ENCODE measurements around the gene ATP1B2.
A peak's percentile ranks its signal among the peaks of the same experiment; 100 is the strongest.
"Not testable (repeated sequence)": the region's sequence is repeated elsewhere in the genome, so short reads cannot be mapped to it uniquely, and the experiment has no call there.

ATP1B2 gene

DNA sequence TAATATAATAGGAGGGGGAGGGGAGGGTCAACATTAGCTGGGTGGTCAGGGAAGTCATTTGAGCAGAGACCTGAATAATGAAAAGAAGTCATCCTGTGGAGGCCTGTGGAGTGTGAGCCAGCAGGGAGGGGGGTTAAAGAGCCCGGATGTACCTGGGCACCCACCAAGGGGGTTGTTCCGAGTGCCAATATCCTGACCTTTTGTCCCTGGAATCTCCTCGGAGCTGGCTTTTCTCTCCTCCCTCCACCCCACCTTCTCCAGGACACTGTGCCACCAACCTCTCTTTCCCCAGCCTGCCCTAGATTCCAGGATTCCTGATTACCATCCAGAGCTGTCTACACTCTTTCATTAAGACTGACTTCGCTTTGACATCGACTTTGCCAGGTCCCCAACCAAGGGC lies 14.6 kb upstream of the ATP1B2 start:
- no peak for DNase-seq (ENCODE audit: low spot score)

DNA sequence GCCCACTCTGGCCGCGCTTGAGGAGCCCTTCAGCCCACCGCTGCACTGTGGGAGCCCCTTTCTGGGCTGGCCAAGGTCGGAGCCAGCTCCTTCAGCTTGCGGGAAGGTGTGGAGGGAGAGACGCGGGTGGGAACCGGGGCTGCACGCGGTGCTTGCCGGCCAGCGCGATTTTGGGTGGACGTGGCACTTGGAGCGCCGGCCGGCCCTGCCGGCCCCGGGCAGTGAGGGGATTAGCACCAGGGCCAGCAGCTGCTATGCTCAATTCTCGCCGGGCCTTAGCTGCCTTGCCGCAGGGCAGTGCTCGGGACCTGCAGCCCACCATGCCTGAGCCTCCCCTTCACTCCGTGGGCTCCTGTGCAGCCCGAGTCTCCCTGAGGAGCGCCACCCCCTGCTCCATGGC lies 9.9 kb upstream of the ATP1B2 start:
- no peak for DNase-seq (ENCODE audit: low spot score)

DNA sequence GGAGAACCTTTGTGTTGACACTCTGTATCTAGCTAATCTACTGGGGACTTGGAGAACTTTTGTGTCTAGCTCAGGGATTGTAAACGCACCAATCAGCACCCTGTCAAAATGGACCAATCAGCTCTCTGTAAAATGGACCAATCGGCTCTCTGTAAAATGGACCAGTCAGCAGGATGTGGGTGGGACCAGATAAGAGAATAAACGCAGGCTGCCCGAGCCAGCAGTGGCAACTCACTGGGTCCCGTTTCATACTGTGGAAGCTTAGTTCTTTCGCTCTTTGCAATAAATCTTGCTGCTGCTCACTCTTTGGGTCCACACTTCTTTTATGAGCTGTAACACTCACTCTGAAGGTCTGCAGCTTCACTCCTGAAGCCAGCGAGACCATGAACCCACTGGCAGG lies 9.1 kb upstream of the ATP1B2 start:
- not testable (repeated sequence) for DNase-seq (ENCODE audit: low spot score)

DNA sequence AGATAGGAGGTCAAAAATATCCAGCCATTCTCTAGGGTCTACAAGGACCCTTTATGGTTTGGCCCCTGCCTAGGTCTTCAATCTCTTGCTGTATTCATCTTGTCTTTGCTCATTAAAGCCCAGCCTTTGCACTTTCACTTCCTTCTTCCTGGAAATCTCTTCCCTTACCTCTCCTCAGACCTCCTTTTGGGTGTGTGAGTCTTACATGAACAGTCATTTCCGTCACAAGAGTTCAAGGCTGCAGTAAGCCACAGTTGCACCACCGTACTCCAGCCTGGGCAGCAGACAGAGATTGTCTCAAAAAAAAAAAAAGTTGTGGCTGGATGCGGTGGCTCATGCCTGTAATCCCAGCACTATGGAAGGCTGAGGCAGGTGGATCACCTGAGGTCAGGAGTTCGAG lies 6.0 kb upstream of the ATP1B2 start:
- DNase-seq (ENCODE audit: low spot score) = no peak

DNA sequence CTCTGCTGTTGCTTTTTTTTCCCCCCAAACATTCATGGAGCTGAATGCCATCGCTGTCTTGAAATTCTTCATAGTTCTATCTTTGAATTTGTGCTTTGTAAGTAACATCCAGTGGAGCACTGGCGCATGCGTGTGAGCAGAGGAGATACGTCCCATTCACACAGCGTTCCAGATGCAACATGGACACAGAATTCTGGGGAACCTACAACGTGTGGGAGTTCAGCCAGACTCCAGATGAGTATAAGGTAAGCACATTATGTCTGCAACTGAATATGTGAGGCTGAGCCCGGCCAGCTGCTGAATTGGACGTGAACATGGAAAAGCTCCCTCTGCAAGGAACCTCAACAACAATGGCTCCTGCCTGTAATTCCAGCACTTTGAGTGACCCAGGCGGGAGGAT lies 4.3 kb upstream of the ATP1B2 start:
- no peak for DNase-seq (ENCODE audit: low spot score)

DNA sequence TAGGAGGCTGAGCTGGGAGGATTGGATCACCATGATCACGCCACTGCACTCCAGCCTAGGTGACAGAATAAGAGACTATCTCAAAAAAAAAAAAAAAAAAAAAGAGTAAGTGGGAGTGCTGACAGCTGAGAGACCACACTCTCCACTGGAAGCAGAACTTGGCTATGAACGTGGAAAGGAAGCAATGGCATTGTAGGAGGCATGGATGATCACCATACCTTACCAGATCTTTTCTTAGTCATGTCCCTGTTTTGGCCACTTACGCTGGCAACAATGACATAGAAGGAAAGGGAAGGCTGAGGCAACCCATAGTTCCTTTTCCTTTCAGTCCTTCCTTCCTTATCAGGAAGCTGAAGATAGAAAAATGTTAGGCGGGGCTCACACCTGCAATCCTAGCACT lies 3.7 kb upstream of the ATP1B2 start:
- no peak for DNase-seq (ENCODE audit: low spot score)

DNA sequence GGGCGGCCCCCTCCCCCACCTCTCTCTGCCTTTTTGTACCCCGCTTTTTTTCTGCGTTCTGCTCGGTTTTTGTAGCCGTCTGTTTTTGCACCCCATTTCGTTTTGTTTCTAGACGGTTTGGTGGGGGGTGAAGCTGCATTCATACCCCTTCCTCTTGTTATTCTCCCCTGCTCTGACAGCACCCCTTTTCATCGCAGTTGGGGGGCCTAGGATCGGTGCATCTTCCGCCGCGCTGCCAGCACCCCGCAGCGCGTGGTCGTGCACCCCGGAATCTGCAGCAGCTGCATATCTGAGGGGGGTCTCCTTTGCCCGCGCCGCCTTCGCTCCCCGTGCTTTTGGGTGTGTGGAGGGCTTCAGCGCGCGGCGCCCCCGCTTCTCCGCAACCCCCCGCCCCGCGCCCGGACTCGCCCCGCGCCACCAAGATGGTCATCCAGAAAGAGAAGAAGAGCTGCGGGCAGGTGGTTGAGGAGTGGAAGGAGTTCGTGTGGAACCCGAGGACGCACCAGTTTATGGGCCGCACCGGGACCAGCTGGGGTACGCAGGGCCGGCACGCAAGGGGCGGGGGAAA lies 455 bp downstream of the ATP1B2 start:
- DNase-seq (ENCODE audit: low spot score) = no peak

DNA sequence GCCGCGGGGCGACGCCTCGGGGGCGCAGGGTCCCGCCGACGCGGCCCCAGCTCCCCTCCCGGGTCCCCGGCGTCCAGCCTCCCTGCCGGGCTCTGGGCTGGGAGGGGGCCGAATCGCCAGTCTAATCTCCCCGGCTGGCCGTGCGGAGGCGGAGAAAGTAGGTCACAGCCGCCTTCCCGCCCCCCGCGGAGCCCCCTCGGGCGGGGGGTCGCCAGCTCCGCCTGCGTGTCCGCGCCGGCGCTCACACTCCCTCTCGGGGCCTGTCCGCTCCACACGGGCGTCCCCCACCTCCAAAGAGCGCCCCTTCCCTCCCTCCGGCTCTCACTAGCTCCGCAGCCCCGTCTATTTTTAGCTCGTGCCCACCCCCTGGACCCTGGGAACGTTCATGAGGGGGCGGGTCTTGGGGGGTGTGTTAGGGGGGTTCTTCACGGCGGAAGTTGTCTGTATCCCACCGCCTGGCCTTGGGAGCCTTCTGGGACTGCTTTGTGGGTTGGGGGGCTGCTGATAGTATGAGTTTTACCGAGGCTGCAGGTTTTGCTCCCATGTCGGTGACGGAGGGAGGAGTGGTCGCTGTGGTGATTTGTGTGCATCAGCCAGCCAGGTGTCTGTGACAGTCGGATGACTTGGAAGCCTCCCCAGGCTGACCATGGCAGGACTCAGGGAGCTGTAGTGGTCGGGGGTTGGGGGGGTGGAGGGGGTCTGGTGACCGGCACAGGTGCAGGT lies 1.1 kb downstream of the ATP1B2 start:
- DNase-seq (ENCODE audit: low spot score) = no peak

DNA sequence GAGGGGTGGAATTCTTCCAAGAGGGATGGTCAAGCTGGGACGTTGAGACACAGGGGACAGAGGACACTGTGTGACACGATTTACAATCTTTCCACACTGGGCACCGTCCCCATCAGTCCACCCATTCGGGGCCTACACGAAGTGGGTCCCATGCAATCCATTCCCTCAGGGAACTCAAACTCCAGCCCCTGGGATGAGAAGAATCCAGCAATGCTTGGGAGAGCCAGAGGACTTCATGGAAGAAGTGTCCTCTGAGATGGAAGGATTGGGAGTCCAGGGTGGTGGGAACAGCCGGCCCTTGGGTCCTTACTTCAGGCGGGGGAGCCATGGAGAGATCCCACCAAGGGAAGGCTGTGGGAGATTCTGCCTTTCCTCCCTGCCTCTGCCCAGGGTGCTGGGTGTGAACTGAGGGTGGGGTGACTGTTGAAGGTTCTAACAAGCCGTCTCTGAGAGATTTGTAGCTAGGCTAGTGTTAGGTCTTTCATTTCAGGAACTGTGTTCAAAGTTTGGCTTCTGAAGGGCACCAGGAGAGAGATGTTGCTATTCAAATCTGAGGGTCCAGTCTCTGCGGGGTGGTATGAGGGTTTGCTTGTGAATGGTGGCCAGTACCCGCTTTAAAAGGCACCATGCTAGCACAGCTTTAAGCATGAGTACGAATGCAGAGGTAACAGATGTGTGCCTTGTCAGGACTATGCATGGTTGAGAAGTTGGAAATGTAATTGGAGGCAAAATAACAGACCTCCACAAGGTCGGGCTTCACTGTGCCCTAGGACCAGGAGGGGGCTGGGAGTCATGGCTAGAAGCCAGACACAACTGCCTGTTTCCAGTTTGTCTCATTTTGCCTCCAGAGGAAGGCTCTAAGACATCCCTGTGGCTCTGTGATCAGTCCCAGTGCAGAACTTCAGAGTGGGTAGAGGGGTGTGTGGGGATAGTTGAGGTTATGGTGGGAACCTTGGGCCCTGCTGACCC lies 1.9 kb downstream of the ATP1B2 start:
- no peak for DNase-seq (ENCODE audit: low spot score)

DNA sequence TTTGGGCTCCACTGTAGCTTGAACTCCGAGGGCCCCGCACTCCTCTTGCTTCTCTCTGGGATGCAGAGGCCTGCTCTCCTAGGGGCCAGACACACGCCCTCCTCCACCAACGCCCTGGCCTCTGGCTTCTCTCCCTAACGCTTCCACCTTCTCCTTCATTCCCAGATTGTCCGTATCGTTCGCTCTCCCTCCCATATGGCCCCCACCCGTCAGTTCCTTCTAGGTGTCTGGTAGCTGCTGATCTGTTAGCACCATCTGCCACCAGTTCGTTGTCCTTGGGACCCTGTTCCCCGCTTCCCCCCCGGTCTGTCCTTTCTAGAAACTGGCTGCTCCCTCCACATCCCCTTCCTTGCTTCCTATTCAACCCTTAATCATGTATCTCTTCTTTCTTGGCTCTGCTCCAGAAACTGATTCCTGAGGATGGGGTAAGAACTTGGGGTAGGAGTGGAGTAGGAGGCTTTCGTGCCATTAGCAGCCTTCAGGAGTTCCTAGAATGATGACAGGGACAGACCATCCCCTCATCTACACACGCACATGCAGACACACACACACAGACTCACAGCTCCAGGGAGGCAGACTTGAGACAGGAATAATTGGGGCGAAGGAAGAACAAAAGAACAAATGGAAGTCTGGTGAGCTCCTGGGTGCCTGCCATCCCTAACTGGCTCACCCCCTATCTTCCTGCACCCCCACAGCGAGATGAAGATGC lies 4.3 kb downstream of the ATP1B2 start:
- peak; percentile 53 for DNase-seq (ENCODE audit: low spot score)

DNA sequence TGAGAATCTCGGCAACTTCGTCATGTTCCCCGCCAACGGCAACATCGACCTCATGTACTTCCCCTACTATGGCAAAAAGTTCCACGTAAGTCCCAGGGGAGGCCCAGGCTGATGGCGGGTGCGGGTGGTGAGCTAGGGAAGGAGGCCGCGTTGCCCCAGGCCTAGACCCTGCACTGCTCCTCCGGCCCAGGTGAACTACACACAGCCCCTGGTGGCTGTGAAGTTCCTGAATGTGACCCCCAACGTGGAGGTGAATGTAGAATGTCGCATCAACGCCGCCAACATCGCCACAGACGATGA lies 4.8 kb downstream of the ATP1B2 start:
- DNase-seq (ENCODE audit: low spot score) = no peak

DNA sequence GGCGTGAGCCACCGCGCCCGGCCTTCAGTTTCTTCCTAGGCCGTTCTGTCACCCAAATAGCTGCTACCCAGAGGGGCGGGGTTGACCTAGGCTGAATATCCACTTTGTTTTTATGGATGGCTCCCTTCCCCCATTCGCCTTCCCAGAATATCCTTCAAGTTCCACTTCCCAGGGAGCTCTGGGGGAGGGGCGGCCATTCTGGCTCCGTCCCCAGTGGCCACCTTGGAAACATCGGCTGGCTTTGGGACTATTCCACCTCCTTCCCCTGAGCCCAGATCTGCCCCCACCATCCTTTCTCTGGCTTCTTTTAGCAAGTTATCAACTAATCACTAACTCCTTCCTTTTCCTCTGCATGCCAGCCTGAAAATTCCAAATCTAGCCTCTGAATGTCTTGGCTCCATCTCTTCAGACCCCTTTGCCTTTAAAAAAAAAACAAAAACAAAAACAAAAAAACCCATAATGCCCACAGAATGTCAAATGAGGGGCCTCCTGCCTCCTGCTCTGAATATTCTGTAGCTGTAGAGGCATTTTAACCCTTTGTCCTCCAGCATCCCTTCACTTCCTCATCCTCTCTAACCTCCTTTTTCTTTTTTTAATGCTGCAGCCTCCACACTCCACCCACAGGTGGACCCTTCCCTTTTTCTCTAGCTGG lies 6.4 kb downstream of the ATP1B2 start:
- no peak for DNase-seq (ENCODE audit: low spot score)

DNA sequence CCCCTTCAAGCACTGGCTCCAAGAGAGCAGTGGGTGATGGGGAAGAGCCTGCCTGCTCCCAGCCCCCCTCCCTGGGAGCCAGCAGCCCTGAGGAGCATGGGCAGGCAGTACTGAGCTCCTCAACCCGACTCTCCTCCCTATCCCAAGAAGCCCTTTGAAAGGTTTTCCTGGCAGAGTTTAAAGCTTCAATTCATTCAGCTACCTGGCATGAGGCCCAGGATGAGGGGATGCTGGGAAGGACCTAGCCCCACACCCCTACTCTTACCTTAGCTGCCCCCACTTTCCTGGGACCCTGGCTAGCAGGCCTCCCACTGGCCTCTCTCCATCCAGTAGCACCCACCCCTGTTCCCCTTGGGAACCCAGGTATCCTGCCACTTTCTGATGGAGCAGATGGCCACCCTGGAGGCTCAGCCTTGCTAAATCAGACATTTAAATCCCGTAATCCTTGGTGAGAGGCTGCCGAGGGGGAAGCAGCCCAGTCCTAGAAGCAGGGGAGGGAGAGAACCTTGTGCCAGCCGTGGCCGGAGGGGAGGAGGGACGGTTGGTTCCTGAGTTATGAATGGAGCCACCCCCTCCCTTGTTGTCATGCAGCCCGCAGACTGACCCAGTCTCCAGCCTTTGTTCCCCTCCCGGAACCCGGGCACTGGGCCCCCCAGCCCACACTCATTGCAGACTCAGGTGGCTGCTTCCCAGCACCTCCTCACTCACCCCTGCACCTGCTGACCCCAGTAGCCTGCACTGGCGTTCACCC lies 17.1 kb downstream of the ATP1B2 start:
- DNase-seq (ENCODE audit: low spot score) = no peak

DNA sequence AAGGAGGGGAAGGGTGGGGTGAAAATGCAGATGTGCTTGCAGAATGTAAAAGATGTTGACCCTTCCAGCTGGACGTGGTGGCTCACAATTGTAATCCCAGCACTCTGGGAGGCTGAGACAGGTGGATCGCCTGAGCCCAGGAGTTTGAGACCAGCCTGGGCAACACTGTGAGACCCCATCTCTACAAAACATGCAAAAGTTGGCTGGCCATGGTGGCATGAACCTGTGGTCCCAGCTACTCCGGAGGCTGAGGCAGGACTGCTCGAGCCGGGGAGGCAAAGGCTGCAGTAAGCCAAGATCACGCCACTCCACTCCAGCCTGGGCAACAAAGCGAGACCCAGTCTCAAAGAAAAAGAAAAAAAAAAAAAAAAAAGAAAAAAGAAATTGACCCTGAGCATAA lies 17.8 kb downstream of the ATP1B2 start:
- DNase-seq (ENCODE audit: low spot score) = no peak

DNA sequence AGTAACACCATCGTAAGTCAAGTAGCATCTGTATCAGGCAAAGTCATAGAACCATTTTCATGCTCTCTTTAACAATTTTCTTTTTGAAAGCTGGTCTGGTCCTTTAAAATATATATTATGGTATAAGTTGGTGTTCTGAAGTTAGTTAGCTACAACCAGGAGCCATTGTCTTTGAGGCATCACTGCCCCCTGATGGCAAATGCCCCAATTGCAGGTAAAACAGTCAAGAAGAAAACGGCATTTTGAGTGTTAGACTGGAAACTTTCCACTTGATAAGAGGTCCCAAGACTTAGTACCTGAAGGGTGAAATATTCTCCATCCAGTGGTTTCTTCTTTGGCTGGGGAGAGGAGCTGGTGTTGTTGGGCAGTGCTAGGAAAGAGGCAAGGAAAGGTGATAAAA lies 22.5 kb downstream of the ATP1B2 start:
- DNase-seq (ENCODE audit: low spot score) = no peak

DNA sequence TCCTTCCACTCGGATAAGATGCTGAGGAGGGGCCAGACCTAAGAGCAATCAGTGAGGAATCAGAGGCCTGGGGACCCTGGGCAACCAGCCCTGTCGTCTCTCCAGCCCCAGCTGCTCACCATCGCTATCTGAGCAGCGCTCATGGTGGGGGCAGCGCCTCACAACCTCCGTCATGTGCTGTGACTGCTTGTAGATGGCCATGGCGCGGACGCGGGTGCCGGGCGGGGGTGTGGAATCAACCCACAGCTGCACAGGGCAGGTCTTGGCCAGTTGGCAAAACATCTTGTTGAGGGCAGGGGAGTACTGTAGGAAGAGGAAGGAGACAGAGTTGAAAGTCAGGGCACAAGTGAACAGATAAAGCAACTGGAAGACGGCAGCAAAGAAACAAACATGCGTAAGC lies 24.2 kb downstream of the ATP1B2 start:
- no peak for DNase-seq (ENCODE audit: low spot score)

DNA sequence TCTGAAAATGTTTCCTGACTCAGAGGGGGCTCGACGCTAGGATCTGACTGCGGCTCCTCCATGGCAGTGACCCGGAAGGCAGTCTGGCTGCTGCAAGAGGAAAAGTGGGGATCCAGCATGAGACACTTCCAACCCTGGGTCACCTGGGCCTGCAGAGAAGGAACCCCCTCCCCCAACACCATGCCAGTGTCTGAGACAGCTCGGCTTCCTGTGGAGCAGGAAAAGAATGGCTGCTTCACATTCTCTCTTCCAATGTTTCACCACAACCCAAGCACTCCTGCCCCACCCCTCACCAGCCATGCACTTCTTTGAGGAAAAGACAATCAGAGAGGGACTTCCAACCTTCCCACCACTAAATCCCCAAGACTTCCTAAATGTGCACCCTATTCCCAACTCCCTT lies 25.8 kb downstream of the ATP1B2 start:
- no peak for DNase-seq (ENCODE audit: low spot score)

DNA sequence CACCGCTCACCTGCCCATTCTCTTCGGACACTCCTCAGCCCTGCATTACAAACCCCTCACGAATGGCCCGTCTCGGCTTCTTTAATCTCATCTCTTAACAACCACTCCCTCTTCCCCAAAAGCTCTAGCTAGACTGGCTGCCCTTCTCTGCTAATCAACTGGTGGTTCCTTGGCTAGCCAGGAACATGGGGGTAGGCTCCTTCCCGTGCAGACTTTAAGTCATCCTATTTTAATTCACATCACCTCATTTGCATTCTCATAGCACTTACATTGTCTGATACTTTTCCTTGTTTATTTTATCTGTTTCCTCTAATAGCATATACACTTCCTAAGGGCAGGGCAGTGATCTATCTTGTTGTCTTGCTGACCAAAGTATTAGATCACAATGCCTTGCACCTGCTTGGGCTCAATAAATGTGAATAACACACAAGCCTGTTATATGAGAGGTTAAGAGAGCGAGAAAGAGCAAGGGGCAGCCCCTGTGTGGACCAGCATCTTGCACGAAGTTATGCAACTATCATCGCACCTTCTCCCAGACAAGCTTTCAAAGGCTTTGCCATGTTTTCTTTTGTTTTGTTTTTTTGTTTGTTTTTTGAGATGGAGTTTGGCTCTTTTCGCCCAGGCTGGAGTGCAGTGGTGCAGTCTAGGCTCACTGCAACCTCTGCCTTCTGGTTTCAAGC lies 26.8 kb downstream of the ATP1B2 start:
- no peak for DNase-seq (ENCODE audit: low spot score)

DNA sequence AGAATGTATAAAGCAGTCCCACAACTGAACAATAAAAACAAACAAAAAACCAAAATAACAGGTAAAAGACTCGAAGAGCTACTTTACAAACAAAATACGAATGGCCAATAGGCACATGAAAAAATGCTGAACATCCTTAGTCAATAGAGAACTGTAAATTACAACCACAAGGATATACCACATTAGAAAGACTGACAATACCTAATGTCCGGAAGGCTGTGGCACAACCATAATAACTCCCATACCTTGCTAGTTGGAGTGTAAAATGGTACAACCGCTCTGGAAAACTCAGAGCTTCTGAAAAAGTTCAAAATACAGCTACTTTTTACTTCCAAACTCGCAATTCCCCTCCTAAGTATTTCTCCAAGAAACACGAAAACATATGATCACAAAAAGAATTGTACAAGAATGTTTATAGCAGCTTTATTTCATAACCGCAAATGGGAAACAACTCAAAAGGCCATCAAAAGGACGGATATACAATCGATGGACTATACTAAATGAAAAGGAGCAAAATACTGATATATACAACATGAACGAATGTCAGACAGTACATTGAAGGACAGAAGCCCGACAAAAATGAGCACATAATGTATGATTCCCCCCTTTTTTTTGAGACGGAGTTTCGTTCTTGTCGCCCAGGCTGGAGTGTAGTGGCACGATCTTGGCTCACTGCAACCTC lies 34.3 kb downstream of the ATP1B2 start:
- DNase-seq (ENCODE audit: low spot score) = no peak

DNA sequence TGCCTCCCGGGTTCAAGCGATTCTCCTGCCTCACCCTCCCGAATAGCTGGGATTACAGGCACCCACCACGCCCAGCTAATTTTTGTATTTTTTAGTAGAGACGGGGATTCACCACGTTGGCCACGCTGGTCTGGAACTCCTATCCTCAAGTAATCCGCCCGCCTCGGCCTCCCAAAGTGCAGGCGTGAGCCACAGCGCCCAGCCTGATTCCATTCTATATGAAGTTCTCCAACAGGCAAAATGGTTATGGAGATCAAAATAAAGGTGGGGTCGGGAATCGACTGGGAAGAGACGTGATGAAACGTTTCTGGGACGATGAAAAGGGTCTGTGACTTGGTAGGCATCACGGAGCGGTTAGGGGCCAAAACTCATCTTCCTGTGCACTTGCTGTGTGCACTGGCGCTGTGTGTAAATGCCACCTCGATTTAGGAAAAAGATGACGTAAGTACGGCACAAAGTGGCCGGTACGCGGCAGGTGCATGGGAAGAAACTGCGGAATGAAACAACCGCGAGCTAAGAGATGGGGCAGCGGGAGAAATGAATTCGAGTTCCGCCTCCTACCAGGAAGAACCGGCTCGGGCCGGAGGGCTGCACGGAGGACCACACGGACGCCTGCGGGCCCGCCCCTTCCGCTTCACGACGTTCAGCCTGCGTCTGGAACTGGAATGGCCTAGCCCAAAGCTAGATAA lies 35.0 kb downstream of the ATP1B2 start:
- DNase-seq (ENCODE audit: low spot score) = peak; percentile 91
